IMR-90 (cell line): ENCODE measurements around the gene SWAP70. TPM values are rescaled to one million over a fixed set of nuclear protein-coding genes. Genes with fewer than 3 reads are reported as not detected.

Experiments used
- ATAC-seq: fragments of 200-7000 bp; cut with Tn5 transposase; 2 replicates; pipeline ENCODE4 v1.9.1; 2020; ENCODE audit warnings: low read depth, mild to moderate bottlenecking, moderate library complexity
- BruUV-seq: library from RNA; stranded (reverse); fragments of 400-500 nt; replicated peaks from 2 replicates; lab custom pipeline; 2021; lab: Mats Ljungman, UMichigan
- CTCF ChIA-PET: fragments of 300-600 bp; formaldehyde crosslinking; extraction: SDS; loops from one replicate; lab custom pipeline; 2021; ENCODE audit warnings: antibody characterized with exemption; lab: Yijun Ruan, JAX
- POLR2A ChIA-PET: fragments of 300-600 bp; sonication (Branson Sonifier 250); formaldehyde crosslinking; loops from one replicate; lab custom pipeline; 2022; ENCODE audit warnings: antibody characterized with exemption; ENCODE audit not compliant: unreplicated experiment; lab: Charles Lee
- DNase-seq: peaks from one replicate; pipeline ENCODE4 v3.0.0; 2013
- H2AFZ ChIP-seq: replicated peaks from 2 replicates; pipeline ENCODE3; 2013; ENCODE audit warnings: low read length, mild to moderate bottlenecking; ENCODE audit not compliant: poor library complexity
- H2AK5ac ChIP-seq: 2 replicates; pipeline ENCODE4 v1.6.1; 2013; ENCODE audit warnings: low read depth, low read length, inconsistent platforms
- H2AK9ac ChIP-seq: replicated peaks from 2 replicates; pipeline ENCODE3; 2013; ENCODE audit warnings: mild to moderate bottlenecking, low read depth, low read length, moderate library complexity; ENCODE audit not compliant: poor library complexity
- H2BK120ac ChIP-seq: 2 replicates; pipeline ENCODE4 v1.6.1; 2013; ENCODE audit warnings: low read depth, low read length, inconsistent platforms
- H2BK15ac ChIP-seq: 3 replicates; pipeline ENCODE4 v1.6.1; 2013; ENCODE audit warnings: low read depth, low read length, inconsistent platforms
- H2BK20ac ChIP-seq: 2 replicates; pipeline ENCODE4 v1.6.1; 2013; ENCODE audit warnings: low read depth, mild to moderate bottlenecking, inconsistent platforms, low read length, moderate library complexity
- H2BK5ac ChIP-seq: 2 replicates; pipeline ENCODE4 v1.6.1; 2013; ENCODE audit warnings: mild to moderate bottlenecking, low read depth, low read length, inconsistent platforms; ENCODE audit not compliant: poor library complexity, severe bottlenecking
- H3K14ac ChIP-seq: replicated peaks from 2 replicates; pipeline ENCODE4 v1.6.1; 2013; ENCODE audit warnings: low read depth, low read length, inconsistent platforms
- H3K18ac ChIP-seq: 2 replicates; pipeline ENCODE4 v1.6.1; 2013; ENCODE audit warnings: low read depth, low read length, control low read depth
- H3K23ac ChIP-seq: 2 replicates; pipeline ENCODE4 v1.6.1; 2013; ENCODE audit warnings: low read depth, low read length, inconsistent platforms
- H3K27ac ChIP-seq: 2 replicates; pipeline ENCODE4 v1.5.1; 2013; ENCODE audit warnings: mild to moderate bottlenecking, control low read depth, low read length; ENCODE audit not compliant: insufficient read depth
- H3K27me3 ChIP-seq: 2 replicates; pipeline ENCODE4 v1.6.1; 2013; ENCODE audit warnings: low read length; ENCODE audit not compliant: control insufficient read depth, insufficient read depth
- H3K36me3 ChIP-seq: 2 replicates; pipeline ENCODE4 v1.6.1; 2013; ENCODE audit warnings: low read length, mixed read lengths; ENCODE audit not compliant: control insufficient read depth, insufficient read depth
- H3K4ac ChIP-seq: 2 replicates; pipeline ENCODE4 v1.6.1; 2013; ENCODE audit warnings: low read depth, low read length, inconsistent platforms
- H3K4me1 ChIP-seq: 2 replicates; pipeline ENCODE4 v1.6.1; 2013; ENCODE audit warnings: low read length, mixed read lengths; ENCODE audit not compliant: control insufficient read depth, insufficient read depth
- H3K4me2 ChIP-seq: 2 replicates; pipeline ENCODE4 v1.6.1; 2013; ENCODE audit warnings: low read depth, mild to moderate bottlenecking, control low read depth, low read length, moderate library complexity
- H3K4me3 ChIP-seq: 2 replicates; pipeline ENCODE4 v1.5.1; 2013; ENCODE audit warnings: low read depth, mild to moderate bottlenecking, control low read depth, low read length, moderate library complexity; ENCODE audit not compliant: insufficient read depth
- H3K56ac ChIP-seq: 2 replicates; pipeline ENCODE4 v1.6.1; 2013; ENCODE audit warnings: low read length, inconsistent platforms; ENCODE audit not compliant: insufficient read depth; ENCODE audit errors: extremely low read depth
- H3K79me1 ChIP-seq, 2 experiments: 2 replicates each; pipeline ENCODE4 v1.6.1; 2013; ENCODE audit warnings: low read length in 2 of 2, inconsistent platforms in 1 of 2, low read depth in 1 of 2
- H3K9ac ChIP-seq: 2 replicates; pipeline ENCODE4 v1.6.1; 2013; ENCODE audit warnings: low read depth, low read length, control low read depth
- H3K9me1 ChIP-seq: 2 replicates; pipeline ENCODE4 v1.6.1; 2013; ENCODE audit warnings: low read length, inconsistent platforms; ENCODE audit not compliant: insufficient read depth
- H3K9me3 ChIP-seq: 2 replicates; pipeline ENCODE4 v1.6.1; 2013; ENCODE audit warnings: low read length; ENCODE audit not compliant: control insufficient read depth, insufficient read depth
- H4K20me1 ChIP-seq: 2 replicates; pipeline ENCODE4 v1.6.1; 2013; ENCODE audit warnings: low read length, inconsistent platforms; ENCODE audit not compliant: insufficient read depth
- H4K5ac ChIP-seq: 2 replicates; pipeline ENCODE4 v1.6.1; 2013; ENCODE audit warnings: mild to moderate bottlenecking, low read depth, low read length, control low read depth
- H4K8ac ChIP-seq, 2 experiments: 2 replicates each; pipeline ENCODE4 v1.6.1; 2013; ENCODE audit warnings: low read depth in 2 of 2, low read length in 2 of 2, control low read depth in 1 of 2, inconsistent platforms in 1 of 2
- H4K91ac ChIP-seq: 2 replicates; pipeline ENCODE4 v1.6.1; 2013; ENCODE audit warnings: low read depth, low read length, inconsistent platforms; ENCODE audit not compliant: insufficient read depth
- BHLHE40 ChIP-seq: fragments of 150-350 bp; IDR thresholded peaks from 2 replicates; pipeline ENCODE4 v1.6.1; 2016; ENCODE audit warnings: mild to moderate bottlenecking, low read depth, low read length
- CEBPB ChIP-seq: IDR thresholded peaks from 2 replicates; pipeline ENCODE4 v1.6.1; 2012; ENCODE audit warnings: low read depth, low read length, improper control_type of control experiment
- CHD1 ChIP-seq: IDR thresholded peaks from 2 replicates; pipeline ENCODE4 v1.6.1; 2012; ENCODE audit warnings: low read depth, low read length, improper control_type of control experiment
- FOS ChIP-seq: fragments of 150-350 bp; IDR thresholded peaks from 2 replicates; pipeline ENCODE4 v1.6.1; 2016; ENCODE audit warnings: low read depth, low read length
- MAFK ChIP-seq: IDR thresholded peaks from 2 replicates; pipeline ENCODE4 v1.6.1; 2012; ENCODE audit warnings: low read depth, low read length, improper control_type of control experiment
- MAZ ChIP-seq: IDR thresholded peaks from 2 replicates; pipeline ENCODE4 v1.6.1; 2012; ENCODE audit warnings: low read depth, mild to moderate bottlenecking, low read length, improper control_type of control experiment, moderate library complexity, borderline replicate concordance
- MXI1 ChIP-seq: IDR thresholded peaks from 2 replicates; pipeline ENCODE4 v1.6.1; 2012; ENCODE audit warnings: low read depth, mild to moderate bottlenecking, low read length, moderate library complexity, borderline replicate concordance
- NFE2L2 ChIP-seq: fragments of 150-350 bp; IDR thresholded peaks from 2 replicates; pipeline ENCODE4 v1.6.1; 2016; ENCODE audit warnings: low read depth, mild to moderate bottlenecking, low read length
- POLR2A ChIP-seq: IDR thresholded peaks from 2 replicates; pipeline ENCODE4 v1.6.1; 2012; ENCODE audit warnings: mild to moderate bottlenecking, low read depth, low read length
- RAD21 ChIP-seq: IDR thresholded peaks from 2 replicates; pipeline ENCODE4 v1.6.1; 2012; ENCODE audit warnings: low read length, improper control_type of control experiment
- RCOR1 ChIP-seq: IDR thresholded peaks from 2 replicates; pipeline ENCODE4 v1.6.1; 2012; ENCODE audit warnings: mild to moderate bottlenecking, low read length, improper control_type of control experiment; ENCODE audit not compliant: insufficient replicate concordance
- RFX5 ChIP-seq: IDR thresholded peaks from 2 replicates; pipeline ENCODE4 v1.8.0; 2012; ENCODE audit warnings: low read depth, mild to moderate bottlenecking, low read length, moderate library complexity
- SMC3 ChIP-seq: fragments of 150-350 bp; IDR thresholded peaks from 2 replicates; pipeline ENCODE4 v1.6.1; 2016; ENCODE audit warnings: low read depth, mild to moderate bottlenecking, antibody characterized with exemption, low read length, moderate library complexity
- WGBS, 2 experiments: methylation state at CpG; one replicate each; pipeline versions ENCODE4 v1.1.5 to v1.1.7; 2013; ENCODE audit warnings: missing lambda C conversion rate in 2 of 2; ENCODE audit not compliant: insufficient read length in 1 of 2; ENCODE audit errors: extremely low coverage in 2 of 2; 5-methylcytosine and 5-hydroxymethylcytosine counted together
- dilution Hi-C: fragments of 300-500 bp; cut with HindIII; formaldehyde crosslinking; loops from one replicate; pipeline ENCODE4 v1.14.3; 2018; ENCODE audit warnings: low sequenced_read_pairs; ENCODE audit not compliant: unreplicated experiment
- in situ Hi-C: fragments of 300-500 bp; cut with MboI; formaldehyde crosslinking; loops from 3 replicates; pipeline ENCODE4 v1.14.3; 2019; ENCODE audit warnings: low sequenced_read_pairs, inconsistent platforms, mixed read lengths
- intact Hi-C: fragments of 100-400 bp; cut with micrococcal nuclease; formaldehyde crosslinking; loops from 2 replicates; pipeline ENCODE4 v1.10.0; 2022
- polyA plus RNA-seq, 3 experiments: library from polyadenylated mRNA; depleted of rRNA; stranded (reverse); fragments of >200 nt; gene quantifications; 2 replicates each; pipeline ENCODE4 v1.2.3, GENCODE V29; 2012; ENCODE audit warnings: low replicate concordance in 1 of 3
- total RNA-seq: library from RNA; depleted of rRNA; stranded (reverse); fragments of >200 nt; gene quantifications from 2 replicates; pipeline ENCODE4 v1.2.3, GENCODE V29; 2012
- TF ChIP-seq, protein P1 (sequence below): fragments of 150-350 bp; IDR thresholded peaks from 2 replicates; pipeline ENCODE4 v1.6.1; 2016; ENCODE audit warnings: low read depth, mild to moderate bottlenecking, low read length, moderate library complexity, borderline replicate concordance
- TF ChIP-seq, protein P2 (sequence below): conservative IDR thresholded peaks from 2 replicates; pipeline ENCODE4 v1.5.1; 2012; ENCODE audit warnings: mild to moderate bottlenecking, low read depth, low read length, improper control_type of control experiment
- TF ChIP-seq, protein P3 (sequence below): fragments of 150-350 bp; IDR thresholded peaks from 2 replicates; pipeline ENCODE4 v1.6.1; 2017; ENCODE audit warnings: mild to moderate bottlenecking, antibody characterized with exemption, low read length, low read depth

Gene SWAP70
- total and polyA plus RNA-seq, 2 of the 4 experiments (the other 2 are of a cell fraction): 15.5 to 19.9 TPM

DNA sequence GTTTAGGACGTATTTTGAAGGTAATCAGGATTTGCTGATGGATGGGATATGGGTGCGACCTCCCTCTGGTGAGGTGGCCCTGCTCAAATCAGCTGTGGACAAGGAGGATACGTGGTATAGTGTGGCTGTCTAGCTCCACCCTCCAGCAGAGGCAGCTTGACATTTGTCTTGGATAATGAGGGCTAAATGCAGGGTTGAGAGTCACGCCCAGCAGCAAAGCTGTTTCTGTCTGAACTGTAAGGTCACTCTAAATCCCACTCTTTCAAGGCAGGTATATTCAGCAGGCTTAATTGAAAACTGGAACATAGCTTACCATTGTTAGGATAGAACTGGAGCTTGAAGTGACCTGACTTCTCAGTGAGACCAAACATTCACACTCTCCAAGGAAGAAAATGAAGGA lies 98.7 kb downstream of the SWAP70 start:
- Histone ChIP-seq H2BK120ac (peak overlapping the region; percentile 97), H3K79me1 (peaks cover 5 to 61% of the 10 kb centered on the region in 2 experiments; a peak in 3 of 4 replicates), H3K4ac (peak overlapping the region; percentile 97), H3K27ac (peak overlapping the region; percentile 27), H2BK15ac (peak overlapping the region; percentile 96), H3K56ac (no peak overlapping the region), H2BK20ac (peak overlapping the region; percentile 93), H2AK9ac (peak overlapping the region; percentile 50), H4K8ac (peak overlapping the region; percentile 81 to 98), H3K4me3 (no peak overlapping the region), H2BK5ac (peak overlapping the region; percentile 99), H2AFZ (no peak overlapping the region), H3K9ac (no peak overlapping the region), H3K36me3 (no peaks in the 10 kb centered on the region), H3K4me2 (no peak overlapping the region), H2AK5ac (peak overlapping the region; percentile 99), H3K18ac (peak overlapping the region; percentile 94), H3K27me3 (no peaks in the 10 kb centered on the region), H4K20me1 (peaks cover 3% of the 10 kb centered on the region; the same call in 1 of the 2 replicates), H3K9me1 (peaks cover 54% of the 10 kb centered on the region), H3K9me3 (no peaks in the 10 kb centered on the region), H4K5ac (peak overlapping the region; percentile 93), H3K14ac (peak overlapping the region; percentile 85), H3K23ac (peak overlapping the region; percentile 61; the same call in 1 of the 2 replicates), H4K91ac (peak overlapping the region; percentile 98), H3K4me1 (peaks cover 54% of the 10 kb centered on the region)
- CTCF ChIA-PET: interaction anchor here (0.7 kb wide), 1 partner anchor 37 kb away, joined by 4 read pairs; no protein-coding TSS in a partner anchor
- in situ Hi-C loops (loop anchor here (5.0 to 25.0 kb wide), 3 partner anchors 200 to 972 kb away; no protein-coding TSS in a partner anchor), dilution Hi-C loops (no loop called here), intact Hi-C loops (no loop called here)
- ATAC-seq: no peak
- TF ChIP-seq MAZ (no peak), RAD21 (no peak), BHLHE40 (no peak), CHD1 (no peak), CEBPB (no peak), SMC3 (no peak), POLR2A (no peak), NFE2L2 (no peak), MXI1 (no peak), MAFK (no peak), FOS (no peak), RFX5 (no peak), RCOR1 (no peak)
- TF ChIP-seq, protein P1, sequence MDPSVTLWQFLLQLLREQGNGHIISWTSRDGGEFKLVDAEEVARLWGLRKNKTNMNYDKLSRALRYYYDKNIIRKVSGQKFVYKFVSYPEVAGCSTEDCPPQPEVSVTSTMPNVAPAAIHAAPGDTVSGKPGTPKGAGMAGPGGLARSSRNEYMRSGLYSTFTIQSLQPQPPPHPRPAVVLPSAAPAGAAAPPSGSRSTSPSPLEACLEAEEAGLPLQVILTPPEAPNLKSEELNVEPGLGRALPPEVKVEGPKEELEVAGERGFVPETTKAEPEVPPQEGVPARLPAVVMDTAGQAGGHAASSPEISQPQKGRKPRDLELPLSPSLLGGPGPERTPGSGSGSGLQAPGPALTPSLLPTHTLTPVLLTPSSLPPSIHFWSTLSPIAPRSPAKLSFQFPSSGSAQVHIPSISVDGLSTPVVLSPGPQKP: no peak
- TF ChIP-seq, protein P2, sequence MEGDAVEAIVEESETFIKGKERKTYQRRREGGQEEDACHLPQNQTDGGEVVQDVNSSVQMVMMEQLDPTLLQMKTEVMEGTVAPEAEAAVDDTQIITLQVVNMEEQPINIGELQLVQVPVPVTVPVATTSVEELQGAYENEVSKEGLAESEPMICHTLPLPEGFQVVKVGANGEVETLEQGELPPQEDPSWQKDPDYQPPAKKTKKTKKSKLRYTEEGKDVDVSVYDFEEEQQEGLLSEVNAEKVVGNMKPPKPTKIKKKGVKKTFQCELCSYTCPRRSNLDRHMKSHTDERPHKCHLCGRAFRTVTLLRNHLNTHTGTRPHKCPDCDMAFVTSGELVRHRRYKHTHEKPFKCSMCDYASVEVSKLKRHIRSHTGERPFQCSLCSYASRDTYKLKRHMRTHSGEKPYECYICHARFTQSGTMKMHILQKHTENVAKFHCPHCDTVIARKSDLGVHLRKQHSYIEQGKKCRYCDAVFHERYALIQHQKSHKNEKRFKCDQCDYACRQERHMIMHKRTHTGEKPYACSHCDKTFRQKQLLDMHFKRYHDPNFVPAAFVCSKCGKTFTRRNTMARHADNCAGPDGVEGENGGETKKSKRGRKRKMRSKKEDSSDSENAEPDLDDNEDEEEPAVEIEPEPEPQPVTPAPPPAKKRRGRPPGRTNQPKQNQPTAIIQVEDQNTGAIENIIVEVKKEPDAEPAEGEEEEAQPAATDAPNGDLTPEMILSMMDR: no peak
- TF ChIP-seq, protein P3, sequence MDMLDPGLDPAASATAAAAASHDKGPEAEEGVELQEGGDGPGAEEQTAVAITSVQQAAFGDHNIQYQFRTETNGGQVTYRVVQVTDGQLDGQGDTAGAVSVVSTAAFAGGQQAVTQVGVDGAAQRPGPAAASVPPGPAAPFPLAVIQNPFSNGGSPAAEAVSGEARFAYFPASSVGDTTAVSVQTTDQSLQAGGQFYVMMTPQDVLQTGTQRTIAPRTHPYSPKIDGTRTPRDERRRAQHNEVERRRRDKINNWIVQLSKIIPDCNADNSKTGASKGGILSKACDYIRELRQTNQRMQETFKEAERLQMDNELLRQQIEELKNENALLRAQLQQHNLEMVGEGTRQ: no peak
- no peak for DNase-seq
- no TSS peak for BruUV-seq
- WGBS, 2 experiments: 100% methylated on average over 2 of the region's 4 CpGs; no CpG with 5 or more reads in 1 of the 2 experiments
- POLR2A ChIA-PET: no interaction called here
